Effector CD4-positive, alpha-beta T cell (primary cell): ENCODE measurements around the gene UBXN6.

Source experiments
- DNase-seq: peaks from one replicate; pipeline ENCODE4 v3.0.0-alpha.2; 2020

The UBXN6 gene

GRCh38 chr19:4455719-4456475 lies 1.7 kb downstream of the UBXN6 start:
- no peak for DNase-seq

GRCh38 chr19:4454747-4455718 lies 2.6 kb downstream of the UBXN6 start:
- DNase-seq, result no peak

GRCh38 chr19:4453232-4454179 lies 4.1 kb downstream of the UBXN6 start:
- DNase-seq, result no peak

DNA sequence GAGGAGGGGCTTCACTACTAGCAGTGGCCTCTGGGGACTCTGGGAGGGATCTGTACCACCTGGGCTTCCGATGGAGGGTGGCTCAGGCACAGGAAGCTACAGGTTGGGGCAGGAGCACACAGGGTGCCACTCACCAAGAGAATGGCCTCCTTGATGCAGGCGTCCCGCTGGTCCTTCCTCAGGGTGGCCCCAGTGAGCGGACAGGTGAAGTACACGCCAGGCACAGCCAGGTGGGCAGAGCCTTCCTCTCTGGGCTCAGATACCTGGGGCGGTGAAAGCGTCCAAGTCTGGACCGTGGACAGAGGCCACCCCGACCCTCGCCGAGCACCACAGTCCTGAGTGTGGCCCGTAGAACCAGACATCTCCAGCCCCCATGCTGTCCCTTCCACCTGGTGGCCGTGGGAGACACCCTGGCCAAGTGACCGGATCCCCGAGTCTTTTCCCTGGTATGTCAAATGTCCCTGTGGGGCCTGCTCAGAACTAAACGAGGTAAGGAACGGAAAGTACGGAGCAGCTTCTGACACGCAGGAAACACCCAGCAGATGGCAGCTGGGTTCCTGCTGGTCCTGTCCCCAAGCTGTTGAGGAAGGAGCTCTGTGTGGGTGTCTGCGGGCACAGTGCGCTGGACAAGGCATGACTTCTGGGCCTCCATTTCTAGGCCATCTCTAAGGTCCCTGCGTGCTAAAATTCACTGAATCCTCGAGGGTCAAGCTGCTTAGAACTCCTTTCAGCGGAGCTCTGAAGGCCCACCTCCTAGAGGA lies 5.2 kb downstream of the UBXN6 start:
- no peak for DNase-seq

- DNase-seq, result no peak
Observed at GRCh38 chr19:4449639-4450028, 8.0 kb downstream of the UBXN6 start.

DNA sequence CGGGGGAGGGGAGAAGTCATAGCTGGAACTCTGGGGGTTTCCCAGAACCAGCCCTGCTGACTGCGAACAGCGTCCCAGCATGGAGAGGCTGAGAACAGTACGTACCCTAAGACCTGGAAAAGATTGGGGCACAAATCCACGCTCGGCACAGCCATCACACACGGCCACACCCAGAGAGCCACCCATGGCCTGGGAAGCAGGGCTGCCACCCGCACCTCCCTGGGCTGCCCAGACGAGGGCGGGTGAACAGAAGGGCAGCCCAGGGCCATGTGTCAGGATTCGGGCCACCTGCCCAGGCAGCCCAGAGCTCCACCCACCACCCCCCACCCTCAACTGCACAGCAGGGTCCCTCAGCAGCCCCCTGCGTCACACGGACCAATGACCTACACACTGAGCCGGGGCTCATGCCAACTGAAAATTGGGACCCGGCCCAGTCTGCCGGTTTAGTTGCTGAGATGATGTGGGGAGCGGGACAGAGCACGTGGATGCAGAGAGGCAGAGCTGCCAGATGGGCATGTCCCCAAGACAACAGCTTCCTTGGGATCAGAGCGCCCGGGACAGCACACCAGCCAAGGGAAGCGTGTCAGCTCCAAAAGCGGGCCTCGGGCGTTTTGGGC lies 8.5 kb downstream of the UBXN6 start:
- DNase-seq, result no peak

DNA sequence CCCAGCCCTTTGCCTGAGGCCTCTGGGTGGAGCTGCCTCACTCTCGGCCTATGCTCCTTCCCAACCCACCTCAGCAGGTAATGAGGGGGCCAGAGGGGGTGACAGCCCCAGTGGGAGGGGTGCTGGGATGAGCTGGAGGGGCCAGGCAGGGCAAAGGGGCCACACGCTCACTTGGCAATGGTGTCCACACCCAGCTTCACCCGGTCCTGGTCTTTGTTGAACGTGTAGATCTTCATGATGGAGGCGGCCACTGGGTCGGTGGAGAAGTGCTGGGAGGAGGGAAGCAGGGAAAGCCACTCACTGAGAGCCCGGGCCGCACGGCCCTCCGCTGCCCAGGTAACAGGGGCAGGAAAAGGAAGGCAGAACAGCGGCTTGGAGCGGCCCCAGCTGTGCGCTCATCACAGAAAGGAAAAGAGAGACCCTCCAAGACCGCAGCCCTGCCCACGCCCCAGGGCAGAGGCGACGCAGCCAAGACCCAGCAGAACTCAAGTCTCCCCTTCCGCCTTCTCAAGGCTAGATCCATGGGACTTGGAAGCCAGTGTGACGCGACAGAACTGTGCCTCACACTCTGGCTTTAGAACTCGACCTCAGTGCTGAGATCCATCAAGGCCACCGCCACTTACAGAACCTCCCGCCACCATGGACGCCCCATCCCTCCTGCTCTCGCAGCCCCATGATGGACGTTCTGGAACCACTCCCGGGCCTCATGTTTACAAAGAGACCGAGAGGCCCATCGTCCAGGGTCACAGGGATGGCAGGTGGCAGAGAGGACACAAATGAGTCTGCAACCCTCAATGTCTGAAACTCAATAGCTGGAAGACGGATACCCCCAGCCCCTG lies 9.2 kb downstream of the UBXN6 start:
- DNase-seq, result no peak

DNA sequence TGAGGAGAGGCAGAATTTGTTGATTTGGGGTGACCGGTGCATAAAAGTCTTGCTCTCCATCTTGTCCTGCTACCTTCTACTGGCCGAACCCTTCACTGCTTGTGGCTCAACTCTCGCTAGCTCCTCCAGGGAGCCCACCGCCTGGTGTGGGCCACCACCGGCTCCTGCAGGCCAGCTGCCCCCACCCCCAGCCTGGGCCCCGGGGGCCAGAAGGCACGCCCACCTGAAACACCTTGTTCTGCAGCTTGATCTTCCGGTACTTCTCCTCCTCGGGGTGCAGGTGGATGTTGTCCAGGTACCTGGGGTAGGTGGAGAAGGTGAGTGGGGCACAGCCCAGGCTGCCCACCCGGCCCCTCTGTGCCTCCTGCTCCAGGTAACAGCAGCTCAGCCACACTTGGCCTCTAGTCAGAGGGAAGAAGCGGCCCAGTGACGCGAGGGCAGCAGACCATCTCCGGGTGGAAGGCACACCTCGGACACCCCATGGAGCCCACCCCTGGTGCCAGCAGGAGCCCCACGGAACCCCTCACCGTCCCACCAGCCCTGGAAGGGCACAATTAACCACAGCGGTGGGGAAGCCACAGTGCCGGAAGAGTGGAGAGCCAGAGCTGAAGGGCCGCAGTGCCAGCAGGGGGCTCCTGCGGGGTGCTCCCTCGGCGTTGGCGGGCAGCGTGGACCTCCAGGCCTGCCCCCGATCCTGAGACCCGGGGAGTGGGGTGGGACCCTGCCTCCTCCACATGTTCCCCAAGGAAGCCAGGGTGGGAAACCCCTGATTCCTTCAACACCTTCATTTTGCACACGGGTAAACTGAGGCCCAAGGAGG lies 10.1 kb downstream of the UBXN6 start:
- DNase-seq, result no peak

- no peak for DNase-seq
Observed at GRCh38 chr19:4446704-4447200, 10.8 kb downstream of the UBXN6 start.

DNA sequence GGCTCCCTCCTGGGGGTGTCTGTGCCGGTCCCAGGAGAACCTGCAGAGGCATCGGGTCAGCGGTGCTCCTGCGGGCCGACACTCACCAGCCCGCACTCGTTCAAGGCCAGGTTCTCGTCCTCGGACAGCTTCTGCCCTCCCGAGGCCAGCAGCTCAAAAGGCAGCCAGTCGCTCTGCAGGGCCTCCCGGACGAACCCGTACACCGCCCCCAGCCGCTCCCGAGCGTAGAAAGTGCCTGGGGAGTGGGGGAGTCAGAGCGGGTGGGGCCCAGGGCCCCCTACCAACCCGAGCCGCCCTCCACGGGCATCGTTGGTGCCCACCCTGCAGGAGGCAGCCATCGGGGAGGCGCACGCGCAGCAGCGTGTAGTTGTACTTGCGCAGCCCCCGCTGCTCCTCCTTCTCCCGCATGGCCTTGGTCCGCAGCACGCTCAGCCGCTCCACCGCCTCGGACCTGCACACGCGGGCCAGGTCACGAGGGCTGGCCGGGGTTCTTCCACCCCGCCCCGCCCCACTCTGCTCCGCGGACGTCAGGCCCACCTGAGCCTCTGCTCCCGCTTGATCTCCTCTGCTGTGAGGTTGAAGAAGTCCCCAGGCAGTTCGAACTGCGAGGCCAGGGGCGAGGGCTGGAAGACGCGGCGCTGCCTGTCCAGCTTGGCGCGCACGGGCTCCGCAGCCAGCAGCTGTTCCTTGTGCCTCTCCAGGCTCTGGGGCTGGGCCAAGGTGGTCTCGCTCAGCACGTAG lies 11.5 kb downstream of the UBXN6 start:
- DNase-seq, result no peak

GRCh38 chr19:4444765-4445741 lies 12.5 kb downstream of the UBXN6 start:
- DNase-seq, result no peak

DNA sequence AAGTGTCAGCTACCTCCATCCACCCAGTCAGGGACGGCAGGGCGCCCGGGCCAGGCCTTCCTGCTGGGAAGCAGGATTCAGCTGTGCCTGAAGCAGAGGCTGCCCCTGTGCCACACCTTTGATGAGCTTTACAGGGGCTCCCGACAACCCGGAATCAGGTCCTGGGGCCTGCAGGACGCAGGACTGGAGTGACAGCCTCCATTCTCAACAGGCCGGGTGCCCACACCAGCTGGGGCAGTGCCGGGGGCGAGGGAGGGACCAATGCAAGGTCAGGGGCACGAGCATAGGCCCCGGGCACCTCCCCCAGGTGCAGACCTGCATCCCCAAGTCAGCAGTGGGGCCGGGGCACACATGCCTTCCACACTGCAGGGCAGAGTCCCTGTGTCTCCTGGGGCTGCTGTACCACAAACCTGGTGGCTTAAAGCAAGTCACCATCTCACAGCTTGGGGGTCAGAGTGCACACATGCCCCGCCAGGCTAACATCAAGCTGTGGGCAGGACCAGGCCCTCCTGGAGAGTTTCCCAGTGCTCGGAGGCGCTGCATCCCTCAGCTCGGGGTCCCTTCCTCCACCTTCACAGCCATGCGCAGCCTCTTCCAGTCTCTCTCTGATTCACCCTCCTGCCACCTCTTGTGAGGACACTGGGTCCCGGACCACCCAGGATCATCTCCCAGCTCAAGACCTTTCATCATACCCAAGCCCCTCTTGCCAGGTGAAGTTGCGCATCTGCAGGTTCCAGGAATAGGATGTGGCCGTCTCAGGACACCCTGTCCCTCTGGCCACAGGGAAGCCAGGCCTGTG lies 13.4 kb downstream of the UBXN6 start:
- DNase-seq, result no peak

DNA sequence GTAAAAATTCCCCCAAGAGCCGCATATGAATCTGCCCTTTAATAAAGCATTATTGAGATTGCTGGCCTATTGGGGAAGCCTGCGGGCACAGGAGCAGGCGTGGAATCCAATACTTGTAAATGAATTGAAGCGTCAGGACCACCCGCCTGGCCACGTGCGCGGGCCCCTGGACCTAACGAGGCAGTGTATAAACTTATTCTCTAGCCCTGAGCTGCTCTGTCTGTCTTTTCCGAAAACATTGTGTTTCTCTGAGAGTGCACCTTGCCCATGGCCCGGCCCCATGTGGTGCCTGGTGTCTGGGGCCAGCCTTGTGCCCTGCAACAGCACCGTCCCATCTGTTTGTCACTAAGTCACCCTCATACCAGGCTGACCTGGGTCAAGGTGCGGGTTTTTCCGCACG lies 14.4 kb downstream of the UBXN6 start:
- DNase-seq, result no peak

- DNase-seq, result no peak
Observed at GRCh38 chr19:4442819-4443146, 14.8 kb downstream of the UBXN6 start.

GRCh38 chr19:4441994-4442818 lies 15.4 kb downstream of the UBXN6 start:
- no peak for DNase-seq

DNA sequence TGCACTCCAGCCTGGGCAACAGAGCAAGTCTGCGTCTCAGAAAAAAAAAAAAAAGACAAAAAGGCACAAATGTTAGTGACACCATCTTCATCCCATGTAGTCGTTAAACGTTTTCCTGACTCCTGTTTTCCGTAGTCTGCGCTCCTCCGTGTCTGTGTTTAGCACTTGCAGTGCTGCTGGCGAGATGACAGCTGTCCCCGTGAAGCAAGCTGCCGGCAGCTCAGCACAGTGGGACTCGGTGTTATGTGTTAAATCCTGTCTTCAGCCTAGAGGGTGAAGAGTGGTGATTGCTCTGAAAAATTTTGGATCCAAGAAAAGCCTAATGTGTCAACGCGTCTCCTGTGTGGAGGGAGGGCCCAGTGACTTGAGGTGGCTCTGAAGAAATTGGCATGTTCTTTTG lies 18.4 kb downstream of the UBXN6 start:
- DNase-seq, result no peak
